T-helper 17 cell (primary cell): ENCODE results near the gene STARD10. TPM values are rescaled to one million over a fixed set of nuclear protein-coding genes. Genes with fewer than 3 reads are reported as not detected.

Source experiments
- ATAC-seq: fragments of 150-1000 bp; cut with Tn5 transposase; 2 replicates; pipeline ENCODE4 v1.10.0; 2021; ENCODE audit warnings: mild to moderate bottlenecking, moderate library complexity
- DNase-seq, 3 donors: peaks; one replicate each; pipeline versions ENCODE4 v3.0.0 to v3.0.0-alpha.2; 2020 to 2021
- H3K9me3 ChIP-seq: one replicate; pipeline ENCODE4 v1.7.0; 2013; ENCODE audit warnings: low read length, mild to moderate bottlenecking; ENCODE audit not compliant: control insufficient read depth, poor library complexity, severe bottlenecking
- H3K27ac Mint-ChIP-seq: one replicate; pipeline ENCODE4 v1.8.0; 2022; ENCODE audit warnings: mild to moderate bottlenecking, moderate library complexity, mixed read lengths
- H3K27me3 Mint-ChIP-seq: one replicate; pipeline ENCODE4 v1.8.0; 2022; ENCODE audit warnings: mixed read lengths
- H3K36me3 Mint-ChIP-seq: one replicate; pipeline ENCODE4 v1.8.0; 2022; ENCODE audit warnings: low read depth, mixed read lengths
- H3K4me1 Mint-ChIP-seq: one replicate; pipeline ENCODE4 v1.8.0; 2022; ENCODE audit warnings: mild to moderate bottlenecking, mixed read lengths
- H3K4me3 Mint-ChIP-seq: one replicate; pipeline ENCODE4 v1.8.0; 2022; ENCODE audit warnings: mild to moderate bottlenecking, moderate library complexity, mixed read lengths
- total RNA-seq, 4 donors: library from RNA in 2 of 4; stranded (reverse) in 2 of 4; gene quantifications; one replicate each; pipeline ENCODE4 v1.2.3 and lab custom pipeline; 2022 to 2026

The STARD10 gene
- total RNA-seq, 2 donors from 2014 or later = 12.9 to 17.7 TPM

DNA sequence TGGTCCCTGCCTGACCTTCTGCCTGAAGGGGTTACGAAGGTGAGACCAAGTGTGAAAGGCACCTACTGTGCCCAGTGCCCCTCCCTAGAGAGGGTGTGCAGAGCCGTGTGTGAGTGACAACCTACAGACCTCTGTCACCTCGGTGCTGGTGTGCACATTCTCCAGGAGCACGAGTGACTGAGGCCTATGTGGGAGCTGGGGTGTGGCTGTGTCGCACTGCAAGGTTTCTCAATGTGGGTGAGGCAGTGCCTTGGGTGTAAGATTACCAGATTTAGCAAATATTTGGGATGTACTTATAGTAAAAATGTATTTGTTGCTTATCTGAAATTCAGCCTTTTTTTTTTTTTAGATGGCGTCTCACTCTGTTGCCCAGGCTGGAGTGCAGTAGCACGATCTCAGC lies 5.6 kb downstream of the STARD10 start:
- no peaks in the 10 kb centered on the region for H3K36me3 Mint-ChIP-seq
- H3K27me3 Mint-ChIP-seq = no peaks in the 10 kb centered on the region
- no peak overlapping the region for H3K4me3 Mint-ChIP-seq
- ATAC-seq (no peak), DNase-seq (no peak)
- H3K27ac Mint-ChIP-seq = peak overlapping the region; percentile 39
- H3K9me3 ChIP-seq = no peaks in the 10 kb centered on the region
- H3K4me1 Mint-ChIP-seq = peaks cover 10% of the 10 kb centered on the region

DNA sequence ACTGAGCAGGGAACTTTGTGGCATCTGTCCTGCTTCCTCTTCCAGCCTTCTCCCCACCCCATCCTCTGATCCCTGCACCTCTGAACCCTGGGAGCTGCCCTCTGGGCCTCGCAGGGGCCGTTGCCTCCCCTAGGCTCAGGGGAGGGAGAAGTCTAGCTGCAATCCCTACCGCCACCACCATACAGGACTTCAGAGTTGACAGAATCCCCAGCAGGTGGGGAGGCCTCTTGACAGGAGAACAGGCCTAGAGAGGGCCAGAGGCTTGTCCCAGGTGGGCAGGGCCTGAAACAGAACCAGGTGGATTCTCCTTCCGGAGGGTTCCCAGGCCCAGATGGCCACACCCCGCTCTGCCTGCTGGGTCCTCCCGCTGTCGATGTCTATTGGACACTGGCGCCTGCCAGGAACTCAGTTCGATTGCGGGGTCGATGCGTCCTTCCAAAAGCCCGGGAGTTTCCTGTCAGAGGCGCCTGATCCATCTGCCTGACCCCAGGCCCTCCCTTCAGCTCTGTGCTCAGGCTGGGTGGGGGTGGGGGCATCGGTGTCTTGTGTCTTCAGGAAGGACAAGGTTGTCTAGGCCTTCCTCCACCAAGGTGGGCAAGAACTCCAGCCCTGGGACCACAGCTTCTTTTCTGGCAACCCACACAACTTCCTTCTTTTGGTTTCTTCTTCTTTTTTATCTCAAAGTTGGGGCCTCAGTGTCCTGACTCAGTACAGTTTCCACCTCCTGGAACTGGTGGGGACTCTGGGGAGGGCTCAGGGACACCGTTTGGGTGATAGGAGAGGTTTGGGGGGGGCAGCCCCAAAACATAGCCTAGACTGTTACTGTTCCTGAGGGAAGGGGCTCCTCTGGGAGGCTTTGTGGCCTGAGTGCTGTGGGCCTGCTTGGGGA lies 6.4 kb downstream of the STARD10 start:
- H3K27ac Mint-ChIP-seq = no peak overlapping the region
- no peak for ATAC-seq
- no peak overlapping the region for H3K4me3 Mint-ChIP-seq
- peaks cover under 1% of the 10 kb centered on the region for H3K36me3 Mint-ChIP-seq
- H3K27me3 Mint-ChIP-seq = no peaks in the 10 kb centered on the region
- no peaks in the 10 kb centered on the region for H3K9me3 ChIP-seq
- peaks cover 8% of the 10 kb centered on the region for H3K4me1 Mint-ChIP-seq
- no peak for DNase-seq

DNA sequence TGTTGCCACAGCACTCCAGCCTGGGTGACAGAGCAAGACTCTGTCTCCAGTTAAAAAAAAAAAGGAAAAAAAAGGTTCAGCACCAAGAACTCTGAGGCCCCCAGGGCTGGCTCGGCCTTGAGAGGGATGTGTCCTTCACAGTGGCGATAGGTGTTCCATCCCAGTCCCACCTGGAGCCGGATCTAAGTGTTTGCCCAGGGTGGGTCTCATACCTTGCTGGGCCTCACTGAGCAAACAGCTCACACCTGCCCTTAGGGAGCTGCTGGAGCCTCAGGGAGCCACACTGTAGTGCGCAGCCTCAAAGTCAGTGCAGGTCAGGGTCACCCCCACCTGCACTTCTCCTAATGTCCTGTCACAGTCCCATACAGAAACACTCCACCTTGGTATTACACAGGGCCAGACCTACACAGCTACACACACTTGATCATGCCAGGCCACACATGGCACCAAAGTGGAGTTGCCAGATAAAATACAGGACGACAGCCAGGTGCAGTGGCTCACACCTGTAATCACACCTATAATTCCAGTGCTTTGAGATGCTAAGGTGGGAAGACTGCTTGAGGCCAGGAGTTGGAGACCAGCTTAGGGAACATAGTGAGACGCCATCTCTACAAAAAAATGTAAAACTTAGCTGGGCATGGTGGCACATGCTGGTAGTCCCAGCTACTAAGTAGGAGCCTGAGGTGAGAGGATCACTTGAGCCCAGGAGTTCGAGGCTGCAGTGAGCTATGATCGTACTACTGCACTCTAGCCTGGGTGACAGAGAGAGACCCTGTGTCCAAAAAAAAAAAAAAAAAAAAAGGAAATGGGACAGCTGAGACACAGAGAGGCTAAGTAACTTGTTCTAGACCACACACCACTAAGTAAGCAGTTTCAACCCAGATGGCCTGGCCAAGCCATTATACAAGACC lies 7.3 kb downstream of the STARD10 start:
- H3K27me3 Mint-ChIP-seq = no peaks in the 10 kb centered on the region
- no peak for ATAC-seq
- DNase-seq = no peak
- peaks cover 2% of the 10 kb centered on the region for H3K36me3 Mint-ChIP-seq
- no peak overlapping the region for H3K27ac Mint-ChIP-seq
- peaks cover 14% of the 10 kb centered on the region for H3K4me1 Mint-ChIP-seq
- no peak overlapping the region for H3K4me3 Mint-ChIP-seq
- H3K9me3 ChIP-seq = no peaks in the 10 kb centered on the region

DNA sequence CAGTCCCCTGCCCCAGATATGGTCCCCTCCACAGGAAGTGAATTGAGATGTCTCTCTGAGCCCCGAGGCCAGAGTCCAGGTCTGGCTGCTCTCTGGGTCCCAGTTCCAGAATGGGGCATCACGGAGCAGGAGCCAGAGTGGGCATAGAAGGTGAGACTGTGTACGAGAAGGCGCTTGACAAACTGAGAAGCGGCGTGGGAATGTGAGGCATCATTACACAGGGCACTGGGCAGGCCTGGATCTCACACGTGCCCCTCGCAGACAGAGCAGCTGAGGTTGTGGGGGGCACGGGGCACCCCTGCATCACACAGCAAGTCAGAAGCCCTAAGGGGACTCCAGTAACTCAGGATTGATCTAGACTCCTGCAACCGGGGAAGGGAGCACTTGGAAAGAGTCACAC lies 9.2 kb downstream of the STARD10 start:
- ATAC-seq = no peak
- Mint-ChIP-seq H3K4me1 (peaks cover 20% of the 10 kb centered on the region), H3K4me3 (no peak overlapping the region), H3K27me3 (no peaks in the 10 kb centered on the region), H3K27ac (no peak overlapping the region), H3K36me3 (peaks cover 2% of the 10 kb centered on the region)
- H3K9me3 ChIP-seq = no peaks in the 10 kb centered on the region
- DNase-seq = no peak

DNA sequence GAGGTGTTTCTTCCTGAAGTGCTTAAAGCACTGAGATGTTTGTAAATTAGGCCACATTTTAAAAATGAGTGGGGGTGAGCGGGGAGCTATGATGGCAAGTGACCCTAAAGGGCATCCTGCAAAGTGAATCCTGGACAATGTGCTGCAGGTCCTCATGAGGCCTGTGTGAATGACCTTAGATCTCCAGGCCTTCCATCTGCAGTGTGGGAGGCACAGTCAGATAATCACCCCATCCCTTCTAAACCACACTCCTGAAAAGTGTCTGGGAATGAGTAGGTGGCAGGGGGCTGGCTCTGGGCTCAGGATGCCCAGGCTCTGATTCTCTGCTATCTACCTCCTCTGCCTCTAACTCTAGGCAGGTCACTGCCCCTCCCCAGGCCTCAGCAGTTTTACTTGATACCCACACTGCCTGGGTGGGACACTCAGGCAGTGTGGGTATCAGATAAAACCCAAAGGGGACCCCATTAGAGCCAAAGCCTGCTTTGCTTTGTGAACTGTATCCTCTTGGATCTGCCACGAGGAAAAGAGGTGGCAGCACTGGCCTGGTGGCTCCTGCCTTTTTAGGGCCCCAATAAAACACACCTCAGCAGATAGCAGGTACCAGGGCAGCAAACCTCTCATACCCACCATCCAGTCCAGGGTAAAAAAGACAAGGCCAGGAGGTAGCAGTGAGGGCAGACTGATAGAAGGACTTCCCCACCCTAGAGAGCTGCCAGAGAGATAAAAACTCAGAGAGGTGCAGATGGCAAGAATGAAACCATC lies 10.5 kb downstream of the STARD10 start:
- Mint-ChIP-seq H3K4me3 (no peak overlapping the region), H3K27me3 (no peaks in the 10 kb centered on the region), H3K4me1 (peaks cover 27% of the 10 kb centered on the region), H3K36me3 (peaks cover 5% of the 10 kb centered on the region), H3K27ac (peak overlapping the region; percentile 91)
- DNase-seq = no peak
- no peaks in the 10 kb centered on the region for H3K9me3 ChIP-seq
- ATAC-seq = no peak

DNA sequence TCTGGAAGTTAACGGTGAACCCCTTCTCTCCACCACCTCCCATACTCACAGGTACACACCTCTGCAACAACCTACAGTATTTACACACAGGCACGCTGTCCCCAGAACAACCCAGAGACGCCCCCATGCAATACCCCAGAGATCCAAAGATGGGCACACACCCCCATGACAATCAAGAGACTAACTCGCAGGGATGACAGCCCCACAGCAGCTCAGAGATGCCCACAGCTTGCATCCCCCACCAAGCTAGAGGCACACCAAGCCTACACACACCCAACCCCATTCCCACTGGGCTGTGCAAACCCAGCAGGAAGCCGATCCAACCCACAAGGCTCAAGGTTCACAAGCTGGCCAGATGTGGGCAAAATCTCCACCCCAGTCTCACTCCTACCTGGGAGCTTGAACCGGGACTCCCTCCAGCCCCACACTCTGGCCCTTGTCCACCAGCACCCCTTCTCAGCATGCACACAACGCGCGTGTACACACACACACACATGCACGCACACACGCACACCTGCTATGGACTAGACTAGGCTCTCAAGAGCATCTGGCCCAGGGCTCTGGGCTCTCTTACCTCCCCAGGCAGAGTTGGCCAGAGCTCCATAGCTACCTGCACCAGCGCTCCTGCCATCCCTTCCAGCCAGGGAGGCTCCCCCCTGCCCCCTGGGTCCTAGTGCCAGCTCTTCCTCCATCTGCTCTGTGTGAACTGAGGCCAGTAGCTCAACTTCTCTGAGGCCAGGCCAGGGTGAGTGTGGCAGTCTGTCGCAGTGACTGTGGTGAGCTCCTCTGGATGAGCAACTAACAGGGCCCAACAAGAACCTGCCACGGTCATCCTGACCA lies 11.5 kb downstream of the STARD10 start:
- peaks cover 25% of the 10 kb centered on the region for H3K4me1 Mint-ChIP-seq

DNA sequence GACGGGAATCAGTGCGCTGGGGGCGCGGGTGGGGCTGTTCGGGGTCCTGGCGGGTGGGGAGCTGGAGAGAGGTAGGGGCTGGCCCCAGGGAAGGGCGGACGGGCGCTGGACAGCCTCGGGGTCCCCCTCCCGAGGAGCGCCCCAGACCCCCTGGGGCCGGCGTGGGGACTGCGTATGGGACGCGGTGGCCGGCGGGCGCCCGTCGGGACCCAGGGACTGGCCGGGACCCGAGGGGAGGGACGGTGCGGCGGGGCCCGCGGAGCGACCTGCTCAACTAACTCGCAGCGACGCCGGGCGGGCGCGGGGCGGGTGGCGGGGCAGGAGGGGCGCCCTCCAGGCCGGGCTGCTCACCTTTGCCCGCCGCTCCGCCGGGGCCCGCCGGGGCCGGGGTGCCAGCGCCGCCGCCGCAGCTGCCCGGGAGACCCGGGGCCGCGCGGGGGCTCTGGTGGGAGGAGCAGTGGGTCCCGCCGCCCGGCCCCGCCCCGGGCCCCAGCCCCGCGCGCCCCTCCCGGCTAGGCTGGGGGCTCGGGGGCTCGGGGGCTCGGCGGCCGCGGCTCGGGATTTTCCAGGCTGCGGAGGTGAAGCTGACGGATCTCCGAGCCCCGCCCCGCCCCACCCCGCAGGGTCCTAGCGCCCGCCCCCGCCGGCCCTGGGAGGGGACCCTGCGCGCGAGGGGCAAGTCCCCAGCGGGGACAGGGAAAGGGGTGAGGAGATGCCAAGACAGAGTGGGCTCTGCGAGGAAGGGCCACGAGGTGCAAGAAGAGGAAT lies 12.3 kb downstream of the STARD10 start:
- DNase-seq (peak; percentile 54 to 73 (median 73)), ATAC-seq (peak; percentile 89)
- H3K9me3 ChIP-seq = no peaks in the 10 kb centered on the region
- Mint-ChIP-seq H3K36me3 (peaks cover 5% of the 10 kb centered on the region), H3K4me3 (peak overlapping the region; percentile 86), H3K4me1 (peaks cover 27% of the 10 kb centered on the region), H3K27me3 (no peaks in the 10 kb centered on the region), H3K27ac (peak overlapping the region; percentile 91)

More for the DNA sequence above, 11.5 kb downstream of the STARD10 start:
- Mint-ChIP-seq H3K36me3 (peaks cover 5% of the 10 kb centered on the region), H3K4me3 (peak overlapping the region; percentile 86), H3K27me3 (no peaks in the 10 kb centered on the region), H3K27ac (peak overlapping the region; percentile 91)
- ATAC-seq (peak; percentile 58), DNase-seq (no peak)
- H3K9me3 ChIP-seq = no peaks in the 10 kb centered on the region

DNA sequence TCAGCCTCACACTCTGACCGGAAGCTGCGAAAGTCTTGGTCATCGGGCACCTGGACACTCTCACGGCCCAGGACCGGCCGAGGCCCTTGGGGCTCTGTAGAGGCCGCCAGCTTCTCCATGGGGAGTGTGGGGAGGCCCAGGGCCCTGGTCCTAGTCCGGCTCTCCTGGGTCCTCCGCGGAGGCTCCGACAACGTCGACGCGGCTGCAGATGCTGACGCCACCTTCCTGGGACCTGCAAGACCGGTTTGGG lies 12.9 kb downstream of the STARD10 start:
- H3K27ac Mint-ChIP-seq = peak overlapping the region; percentile 24
- H3K9me3 ChIP-seq = no peaks in the 10 kb centered on the region
- DNase-seq = no peak
- no peak for ATAC-seq
- H3K36me3 Mint-ChIP-seq = peaks cover 5% of the 10 kb centered on the region
- H3K4me1 Mint-ChIP-seq = peaks cover 32% of the 10 kb centered on the region
- no peaks in the 10 kb centered on the region for H3K27me3 Mint-ChIP-seq
- H3K4me3 Mint-ChIP-seq = peak overlapping the region; percentile 78

DNA sequence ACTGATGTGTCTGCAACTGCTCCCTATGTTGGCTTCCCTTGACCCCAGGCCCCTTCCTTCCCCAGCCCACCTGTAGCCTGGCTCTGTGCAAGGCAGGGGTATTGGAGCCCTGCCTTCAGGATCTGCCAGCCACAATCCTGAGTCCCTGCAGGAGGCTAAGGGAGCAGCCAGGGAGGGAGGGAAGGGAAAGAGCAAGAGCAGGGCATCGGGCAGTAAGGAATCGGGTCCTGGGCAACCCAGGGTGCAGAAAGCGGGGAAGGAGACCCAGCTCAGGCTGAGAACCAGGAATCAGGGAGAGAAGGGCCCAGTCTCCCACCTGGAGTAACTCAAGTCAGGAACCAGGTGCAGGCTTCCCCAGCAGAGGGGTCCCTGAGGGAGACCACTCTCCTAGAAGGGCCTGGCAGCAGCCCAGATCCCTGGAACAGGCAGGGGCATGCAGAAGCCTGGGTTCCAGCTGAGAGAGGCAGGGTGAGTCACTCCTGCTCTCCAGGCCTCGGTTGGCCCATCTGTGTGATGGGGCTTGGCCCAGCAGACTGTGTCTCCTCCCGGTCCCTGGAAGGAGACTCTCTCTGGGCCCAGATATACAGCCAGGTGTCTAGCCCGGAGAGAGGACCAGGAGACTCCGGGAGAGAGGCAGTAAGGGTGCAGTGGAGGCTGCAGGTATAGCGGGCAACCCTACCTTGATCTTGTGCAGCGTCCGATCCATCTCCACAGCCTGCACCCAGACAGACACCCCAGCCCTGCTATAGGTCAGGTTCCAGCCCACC lies 13.4 kb downstream of the STARD10 start:
- H3K9me3 ChIP-seq = no peaks in the 10 kb centered on the region
- no peaks in the 10 kb centered on the region for H3K27me3 Mint-ChIP-seq
- DNase-seq = no peak
- H3K4me1 Mint-ChIP-seq = peaks cover 35% of the 10 kb centered on the region
- H3K36me3 Mint-ChIP-seq = peaks cover 5% of the 10 kb centered on the region
- ATAC-seq = no peak
- H3K4me3 Mint-ChIP-seq = peak overlapping the region; percentile 78
- peak overlapping the region; percentile 88 for H3K27ac Mint-ChIP-seq

DNA sequence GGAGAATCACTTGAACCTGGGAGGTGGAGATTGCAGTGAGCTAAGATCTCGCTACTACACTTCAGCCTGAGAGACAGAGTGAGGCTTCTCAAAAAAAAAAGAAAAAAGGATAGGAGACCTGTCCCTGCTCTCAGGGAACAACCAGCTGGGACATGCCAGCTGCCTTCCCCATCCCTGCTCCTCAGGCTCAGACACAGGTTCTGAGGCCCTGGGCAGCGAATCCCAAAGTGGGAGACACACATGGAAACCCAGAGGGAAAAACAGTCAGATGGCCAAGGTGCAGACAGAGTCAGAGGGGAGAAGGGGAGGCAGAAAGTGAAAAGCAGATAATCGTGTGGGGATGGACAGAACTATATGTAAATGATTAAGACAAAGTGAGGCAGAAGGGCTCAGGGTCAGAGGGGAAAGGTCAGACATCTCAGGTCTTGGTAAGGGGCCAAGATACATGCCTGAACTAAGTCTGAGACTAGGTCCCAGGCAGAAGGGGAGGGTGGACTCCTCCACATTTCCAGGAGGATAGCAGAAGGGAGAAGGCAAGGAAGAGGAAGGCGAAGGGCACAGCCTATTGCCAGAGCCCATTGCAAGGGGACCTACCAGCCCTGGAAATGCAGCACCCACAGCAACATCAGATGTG lies 14.2 kb downstream of the STARD10 start:
- H3K9me3 ChIP-seq = no peaks in the 10 kb centered on the region
- H3K4me1 Mint-ChIP-seq = peaks cover 40% of the 10 kb centered on the region
- H3K4me3 Mint-ChIP-seq = peak overlapping the region; percentile 78
- no peaks in the 10 kb centered on the region for H3K27me3 Mint-ChIP-seq
- peaks cover 5% of the 10 kb centered on the region for H3K36me3 Mint-ChIP-seq
- peak overlapping the region; percentile 88 for H3K27ac Mint-ChIP-seq
- no peak for ATAC-seq
- DNase-seq = no peak
